Pancreas (tissue), 10 donors: Measurements from ENCODE around the gene TTPAL. TPM values are rescaled to one million over a fixed set of nuclear protein-coding genes. Genes with fewer than 3 reads are reported as not detected.

ENCODE experiments used
- ATAC-seq, 4 donors: fragments of 200-7000 bp; cut with Tn5 transposase; one replicate each; pipeline versions ENCODE4 v1.8.0 to v1.9.1; 2020; ENCODE audit warnings: mild to moderate bottlenecking in 4 of 4, moderate library complexity in 4 of 4
- DNase-seq, 6 donors: peaks; one replicate each; pipeline ENCODE4 v3.0.0-alpha.2; 2020
- FAIRE-seq: peaks from 2 replicates; lab custom pipeline; 2012; peaks lifted over from hg19 to GRCh38; lab: Jason Lieb, UNC
- H3K27ac ChIP-seq, 4 donors: fragments of 200-600 bp; sonication (generic); 1 replicate in 3 of 4; 2 replicates in 1 of 4; pipeline versions ENCODE4 v1.5.0 to v1.8.0; 2020
- H3K27me3 ChIP-seq, 4 donors: fragments of 200-600 bp; one replicate each; pipeline ENCODE4 v1.8.0; 2021
- H3K36me3 ChIP-seq, 3 donors: fragments of 200-600 bp; sonication (generic) in 1 of 3; one replicate each; pipeline versions ENCODE4 v1.5.0 to v1.8.0; 2020 to 2021
- H3K4me1 ChIP-seq, 3 donors: fragments of 200-600 bp; one replicate each; pipeline ENCODE4 v1.8.0; 2021
- H3K4me3 ChIP-seq, 4 donors: fragments of 200-600 bp; sonication (generic) in 2 of 4; one replicate each; pipeline versions ENCODE4 v1.5.0 to v1.8.0; 2020 to 2021
- H3K9me3 ChIP-seq, 4 donors: fragments of 200-600 bp; one replicate each; pipeline ENCODE4 v1.8.0; 2021
- CTCF ChIP-seq, 4 donors: fragments of 200-600 bp; sonication (generic) in 3 of 4; IDR thresholded peaks; one replicate each; pipeline versions ENCODE4 v1.5.0 to v1.8.0; 2021; ENCODE audit warnings: antibody characterized with exemption in 4 of 4
- WGBS, 2 donors: extraction: QIAGEN DNeasy Blood & Tissue Kit; methylation state at CpG; one replicate each; pipeline ENCODE4 v1.1.7; 2013; 5-methylcytosine and 5-hydroxymethylcytosine counted together
- intact Hi-C, 3 donors: fragments of 100-400 bp; cut with DNase I; formaldehyde crosslinking; loops; one replicate each; pipeline versions ENCODE4 v1.11.1 to v1.14.2; 2022
- polyA plus RNA-seq, 2 donors: library from polyadenylated mRNA; stranded (reverse); fragments of 200-250 nt; gene quantifications; one replicate each; pipeline ENCODE4 v1.2.3, GENCODE V29; 2013
- total RNA-seq, 6 donors: library from RNA; stranded (reverse); fragmentation: NEBNext Ultra II Directional in 4 of 6; extraction: Animal tissue kit (Norgen Biotek cat#: 25700) in 4 of 6; gene quantifications; one replicate each; pipeline versions ENCODE4 v1.2.1 to v1.2.4, GENCODE V29; 2021 to 2023
- donor health status: healthy with polysubstance abuse.
- donor health status: DM: no; HTN: no; CAD: no; lungs with moderate emphysema.
- donor health status: DM: no; HTN: no; CAD: no.
- donor health status: control.
- donor health status: control.
- donor health status: Bipolar disorder and iron deficiency.
- donor health status: DM: yes; HTN: yes; CAD: no.
- donor health status: DM: no; HTN: no; CAD: no.
- donor health status: DM: no; HTN: no; CAD: no.
- donor health status: DM: yes; HTN: yes; CAD: no.

TTPAL gene
- total and polyA plus RNA-seq, 8 donors: 3.1 to 8.2 (median 5.9) TPM

- no peak for TF ChIP-seq CTCF (IDR thresholded peaks at IDR 0.05)
- Histone ChIP-seq H3K9me3 (no peaks in the 10 kb centered on the region), H3K36me3 (peaks cover 0 to 15% (median 0%) of the 10 kb centered on the region in 3 donors), H3K27ac (no peak overlapping the region), H3K4me1 (no peaks in the 10 kb centered on the region), H3K27me3 (no peaks in the 10 kb centered on the region), H3K4me3 (no peak overlapping the region)
- FAIRE-seq (no peak), DNase-seq (no peak), ATAC-seq (no peak)
- WGBS, 2 donors: 65 to 75% methylated on average over 4 of the region's 4 CpGs
- intact Hi-C loops: no loop called here
These were observed 44.6 kb upstream of the TTPAL start for GRCh38 chr20:44431118-44431501.

- Histone ChIP-seq H3K27me3 (no peaks in the 10 kb centered on the region), H3K27ac (no peak overlapping the region), H3K4me1 (no peaks in the 10 kb centered on the region), H3K4me3 (no peak overlapping the region), H3K9me3 (no peaks in the 10 kb centered on the region), H3K36me3 (peaks cover 0 to 15% (median 0%) of the 10 kb centered on the region in 3 donors)
- ATAC-seq (no peak), DNase-seq (no peak), FAIRE-seq (no peak)
- intact Hi-C loops: no loop called here
- WGBS, 2 donors: 59 to 64% methylated on average over 11 of the region's 11 CpGs
- no peak for TF ChIP-seq CTCF (IDR thresholded peaks at IDR 0.05)
These were observed 44.0 kb upstream of the TTPAL start for GRCh38 chr20:44431502-44432234.

- no peaks in the 10 kb centered on the region for H3K27me3 ChIP-seq
- ATAC-seq (peak in 1 of 4 donors; percentile 4), DNase-seq (no peak), FAIRE-seq (no peak)
- no peak overlapping the region for H3K4me3 ChIP-seq
- H3K27ac ChIP-seq: no peak overlapping the region
- H3K4me1 ChIP-seq: no peaks in the 10 kb centered on the region
- WGBS, 2 donors: 79 to 84% methylated on average over 8 of the region's 8 CpGs
- H3K36me3 ChIP-seq: peaks cover 0 to 15% (median 0%) of the 10 kb centered on the region in 3 donors
- intact Hi-C loops: no loop called here
- no peaks in the 10 kb centered on the region for H3K9me3 ChIP-seq
- no peak for TF ChIP-seq CTCF (IDR thresholded peaks at IDR 0.05)
These were observed 42.8 kb upstream of the TTPAL start for GRCh38 chr20:44432618-44433577.

- 19 to 22% methylated on average over 24 of the region's 24 CpGs for WGBS, 2 donors
- FAIRE-seq: no peak
- peak in 1 of 6 donors; percentile 21 for DNase-seq
- Histone ChIP-seq H3K4me1 (no peaks in the 10 kb centered on the region), H3K27ac (no peak overlapping the region), H3K27me3 (no peaks in the 10 kb centered on the region), H3K9me3 (no peaks in the 10 kb centered on the region), H3K36me3 (peaks cover 0 to 8% (median 0%) of the 10 kb centered on the region in 3 donors), H3K4me3 (no peak overlapping the region)
- ATAC-seq: peak; percentile 65 to 85 (median 80)
- no peak for TF ChIP-seq CTCF (IDR thresholded peaks at IDR 0.05)
- intact Hi-C loops: no loop called here
These were observed 41.7 kb upstream of the TTPAL start for GRCh38 chr20:44433751-44434538.
